H1 (cell line): ENCODE data around the gene AASDHPPT. TPM values are rescaled to one million over a fixed set of nuclear protein-coding genes. Genes with fewer than 3 reads are reported as not detected.

ENCODE experiments used
- EZH2 ChIP-seq: fragments of 200-600 bp; sonication (generic); IDR thresholded peaks from 2 replicates; pipeline ENCODE4 v1.7.1; 2012; ENCODE audit warnings: low read depth, mild to moderate bottlenecking, moderate library complexity, low read length, inconsistent platforms; ENCODE audit not compliant: severe bottlenecking
- MAFK ChIP-seq: IDR thresholded peaks from 2 replicates; pipeline ENCODE4 v1.6.1; 2012; ENCODE audit warnings: low read depth, mild to moderate bottlenecking, improper control_type of control experiment, low read length
- RFX5 ChIP-seq: IDR thresholded peaks from 2 replicates; pipeline ENCODE4 v1.6.1; 2011; ENCODE audit warnings: low read depth, low read length, improper control_type of control experiment, borderline replicate concordance
- SIRT6 ChIP-seq: IDR thresholded peaks from one replicate; pipeline ENCODE4 v1.7.1; 2012; ENCODE audit warnings: low read length, inconsistent platforms
- SP4 ChIP-seq: IDR thresholded peaks from 2 replicates; pipeline ENCODE4 v1.6.1; 2012; ENCODE audit warnings: low read length, inconsistent platforms
- SRF ChIP-seq: IDR thresholded peaks from 2 replicates; pipeline ENCODE4 v1.6.1; 2011; ENCODE audit warnings: mild to moderate bottlenecking, low read depth, low read length, moderate library complexity
- TAF7 ChIP-seq: optimal IDR thresholded peaks from 2 replicates; pipeline ENCODE3; 2011; ENCODE audit warnings: low read depth, mild to moderate bottlenecking, inconsistent platforms, low read length, moderate library complexity, borderline replicate concordance
- USF2 ChIP-seq: IDR thresholded peaks from 2 replicates; pipeline ENCODE4 v1.6.1; 2011; ENCODE audit warnings: low read length, improper control_type of control experiment
- polyA plus RNA-seq, 7 experiments: library from polyadenylated mRNA; depleted of rRNA in 3 of 7; stranded (reverse) in 5 of 7; unstranded in 2 of 7; fragments of >200 nt in 5 of 7; fragments of 200-250 nt in 2 of 7; gene quantifications; 1 replicate in 5 of 7; 2 replicates in 1 of 7; 4 replicates in 1 of 7; pipeline versions ENCODE4 v1.2.1 to v1.2.3, GENCODE V29; 2011 to 2013; ENCODE audit warnings: missing spikeins in 2 of 7, mixed read lengths in 2 of 7
- total RNA-seq: library from RNA; stranded (reverse); fragmentation: NEBNext Ultra II Directional; extraction: Animal tissue kit (Norgen Biotek cat#: 25700); gene quantifications from 2 replicates; pipeline ENCODE4 v1.2.1, GENCODE V29; 2021

Gene AASDHPPT
- total and polyA plus RNA-seq, 2 of the 8 experiments (the other 6 are each of a cell fraction or from before 2014, with no cell fraction given) = 15.7 to 42.2 TPM

- no peak for TF ChIP-seq SRF
- TF ChIP-seq SP4 = no peak
- no peak for TF ChIP-seq MAFK
- TF ChIP-seq USF2 = no peak
- TF ChIP-seq TAF7 = no peak
- no peak for TF ChIP-seq SIRT6
- TF ChIP-seq EZH2 = no peak
- no peak for TF ChIP-seq RFX5
Measured at GRCh38 chr11:106031936-106032335, 45.5 kb upstream of the AASDHPPT start (continued).
